Activated T-cell treated with anti-CD3 and anti-CD28 coated beads, Interleukin-2, amount 50 U/mL, for 24 hours (primary cell): Measurements from ENCODE around the gene HYPK.

Experiments
- DNase-seq: peaks from one replicate; pipeline ENCODE4 v3.0.0-alpha.2; 2020
- H3K27ac Mint-ChIP-seq: 2 replicates; pipeline ENCODE4 v1.8.0; 2020; ENCODE audit warnings: mild to moderate bottlenecking, mixed read lengths
- H3K27me3 Mint-ChIP-seq: 2 replicates; pipeline ENCODE4 v1.8.0; 2020; ENCODE audit warnings: mixed read lengths
- H3K36me3 Mint-ChIP-seq: 2 replicates; pipeline ENCODE4 v1.8.0; 2020; ENCODE audit warnings: low read depth, mixed read lengths
- H3K4me1 Mint-ChIP-seq: 2 replicates; pipeline ENCODE4 v1.8.0; 2020; ENCODE audit warnings: low read depth, mixed read lengths
- H3K4me3 Mint-ChIP-seq: 2 replicates; pipeline ENCODE4 v1.8.0; 2020; ENCODE audit warnings: mild to moderate bottlenecking, moderate library complexity, mixed read lengths
- H3K9me3 Mint-ChIP-seq: 2 replicates; pipeline ENCODE4 v1.8.0; 2020; ENCODE audit warnings: mixed read lengths

Gene HYPK

DNA sequence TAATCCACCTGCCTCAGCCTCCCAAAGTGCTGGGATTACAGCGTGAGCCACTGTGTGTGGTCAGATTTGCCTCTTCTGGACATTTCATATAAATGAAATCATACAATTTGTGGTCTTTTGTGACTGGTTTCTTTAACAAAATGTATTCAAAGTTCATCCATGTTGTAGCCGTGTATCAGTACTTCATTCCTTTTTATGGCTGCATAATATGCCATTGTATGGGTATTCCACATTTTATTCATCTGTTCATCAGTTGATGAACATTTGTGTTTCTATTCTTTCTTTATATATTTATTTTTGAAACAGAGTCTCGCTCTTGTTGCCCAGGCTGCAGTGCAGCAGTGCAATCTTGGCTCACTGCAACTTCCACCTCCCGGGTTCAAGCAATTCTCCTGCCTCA lies 52.2 kb downstream of the HYPK start:
- H3K4me3 Mint-ChIP-seq = no peak overlapping the region
- no peaks in the 10 kb centered on the region for H3K9me3 Mint-ChIP-seq
- no peak overlapping the region for H3K27ac Mint-ChIP-seq
- H3K4me1 Mint-ChIP-seq = no peaks in the 10 kb centered on the region
- DNase-seq = no peak
- peaks cover 94% of the 10 kb centered on the region for H3K36me3 Mint-ChIP-seq
- H3K27me3 Mint-ChIP-seq = no peaks in the 10 kb centered on the region
